Effector CD4-positive, alpha-beta T cell (primary cell): Measurements from ENCODE around the gene TTLL11.
"Not testable (repeated sequence)": the region's sequence is repeated elsewhere in the genome, so short reads cannot be mapped to it uniquely, and the experiment has no call there.

ENCODE experiments used
- DNase-seq: peaks from one replicate; pipeline ENCODE4 v3.0.0-alpha.2; 2020

The TTLL11 gene

GRCh38 chr9:121999556-121999955 lies 93.6 kb downstream of the TTLL11 start:
- DNase-seq, result no peak

DNA sequence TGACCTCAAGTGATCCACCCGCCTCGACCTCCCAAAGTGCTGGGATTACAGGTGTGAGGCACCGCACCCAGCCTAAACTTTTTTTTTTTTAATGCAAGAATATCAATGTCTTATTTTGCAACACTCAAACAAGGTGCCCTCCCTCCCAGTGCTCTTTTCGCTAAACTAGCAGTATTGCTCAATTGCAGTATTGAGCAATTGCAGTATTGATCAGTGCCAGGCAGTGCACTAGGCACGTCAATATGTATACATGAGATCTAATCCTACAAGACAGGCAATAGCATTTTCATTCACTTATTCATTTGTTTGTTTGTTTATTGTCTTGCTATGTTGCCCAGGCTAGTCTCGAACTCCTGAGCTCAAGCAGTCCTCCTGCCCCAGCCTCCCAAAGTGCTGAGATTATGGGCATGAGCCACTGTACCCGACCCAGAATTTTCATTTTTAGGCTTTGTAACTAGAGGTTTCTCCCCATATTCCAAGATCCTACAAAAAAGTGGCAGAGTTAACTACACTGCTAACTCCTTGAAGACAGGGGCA lies 94.5 kb downstream of the TTLL11 start:
- DNase-seq, result no peak

DNA sequence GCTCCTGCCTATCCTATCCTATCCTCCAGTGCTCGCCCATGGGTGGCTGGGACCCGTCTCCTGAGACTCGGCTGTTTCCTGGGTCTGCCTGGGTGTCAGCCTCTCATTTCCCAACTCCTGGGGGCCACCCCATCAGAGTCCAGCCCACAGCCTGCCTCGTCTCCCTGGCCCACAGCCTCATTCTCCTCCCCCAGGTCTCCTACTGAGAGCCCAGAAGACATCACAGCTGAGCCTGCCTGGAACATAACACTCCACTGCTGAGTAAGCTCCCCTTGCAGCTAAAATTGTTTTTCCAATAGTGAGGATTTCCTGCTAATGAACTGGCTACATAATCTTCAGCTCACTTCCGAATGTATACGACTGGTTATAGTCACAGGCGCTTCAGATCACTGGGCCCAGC lies 95.3 kb downstream of the TTLL11 start:
- no peak for DNase-seq

DNA sequence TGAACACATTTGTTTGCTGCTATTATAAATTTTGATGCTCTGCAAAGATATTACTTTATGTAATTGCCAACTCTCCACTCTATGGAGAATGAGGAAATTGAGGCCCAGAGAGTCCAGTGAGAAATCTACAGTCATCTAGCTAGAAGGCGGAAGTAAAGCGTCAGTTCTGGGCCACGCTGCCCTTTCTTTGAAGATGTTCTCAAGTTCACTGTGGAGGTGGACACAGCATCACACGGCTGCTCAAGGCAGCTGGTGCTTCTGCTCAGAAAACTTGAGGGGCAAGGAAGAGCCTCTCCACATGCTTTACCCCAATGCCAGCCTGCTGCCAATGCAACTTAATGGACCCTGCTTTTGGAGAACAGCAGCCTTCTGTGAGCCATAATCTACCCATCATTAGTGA lies 96.3 kb downstream of the TTLL11 start:
- DNase-seq, result no peak

- DNase-seq, result no peak
Observed at GRCh38 chr9:121995997-121996396, 97.1 kb downstream of the TTLL11 start.

GRCh38 chr9:121992571-121993212 lies 100.4 kb downstream of the TTLL11 start:
- DNase-seq, result no peak

DNA sequence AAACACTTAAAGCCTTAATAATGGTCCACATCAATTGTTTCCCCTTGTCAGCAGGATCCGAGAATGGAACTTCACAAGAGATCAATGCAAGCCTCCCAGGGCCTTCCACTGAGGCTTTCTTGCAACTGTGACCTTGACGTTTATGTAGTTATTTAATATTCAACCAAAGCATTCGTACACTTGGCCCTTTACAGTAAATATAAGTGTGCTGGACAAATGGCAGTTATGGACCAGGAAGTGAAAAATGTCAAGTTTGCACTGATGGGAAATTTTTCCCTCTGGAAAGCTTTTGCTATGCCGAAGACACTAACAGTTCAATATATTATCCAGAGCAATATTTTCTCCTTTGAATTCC lies 101.8 kb downstream of the TTLL11 start:
- no peak for DNase-seq

DNA sequence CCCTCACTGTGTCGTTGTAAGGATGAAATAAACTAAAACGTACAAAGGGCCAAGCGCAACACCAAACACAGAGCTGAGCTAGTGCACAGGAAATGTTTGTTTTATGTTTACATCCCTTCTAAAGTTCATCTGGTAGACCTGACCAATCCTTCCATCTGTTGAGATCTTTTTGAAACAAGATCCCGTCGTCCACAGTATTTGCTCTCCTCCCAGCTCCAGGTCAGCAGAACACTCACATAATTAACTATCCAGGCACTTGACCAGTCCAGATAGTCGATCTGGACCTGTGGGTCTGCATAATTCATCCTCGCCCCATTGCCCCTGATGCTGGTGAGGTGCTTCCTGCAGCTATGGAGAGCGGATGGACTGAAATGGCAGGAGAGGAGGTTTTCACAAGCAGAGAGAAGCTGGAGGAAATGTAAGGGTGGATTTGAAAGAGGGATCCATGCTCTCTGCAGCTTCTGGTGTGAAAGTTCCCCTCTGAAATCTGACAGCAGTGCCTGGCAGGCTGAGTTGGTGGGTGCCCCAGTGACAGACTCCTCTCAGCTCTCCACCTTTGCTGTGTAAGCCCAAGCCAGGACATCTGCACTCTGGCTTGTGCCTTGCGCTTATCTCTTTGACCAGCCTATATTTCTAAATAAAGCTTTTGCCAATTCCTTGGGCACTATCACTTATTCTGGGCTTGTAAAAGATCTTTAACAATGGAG lies 102.4 kb downstream of the TTLL11 start:
- no peak for DNase-seq

- no peak for DNase-seq
Observed at GRCh38 chr9:121989010-121989409, 104.1 kb downstream of the TTLL11 start.

GRCh38 chr9:121987314-121987713 lies 105.8 kb downstream of the TTLL11 start:
- no peak for DNase-seq

DNA sequence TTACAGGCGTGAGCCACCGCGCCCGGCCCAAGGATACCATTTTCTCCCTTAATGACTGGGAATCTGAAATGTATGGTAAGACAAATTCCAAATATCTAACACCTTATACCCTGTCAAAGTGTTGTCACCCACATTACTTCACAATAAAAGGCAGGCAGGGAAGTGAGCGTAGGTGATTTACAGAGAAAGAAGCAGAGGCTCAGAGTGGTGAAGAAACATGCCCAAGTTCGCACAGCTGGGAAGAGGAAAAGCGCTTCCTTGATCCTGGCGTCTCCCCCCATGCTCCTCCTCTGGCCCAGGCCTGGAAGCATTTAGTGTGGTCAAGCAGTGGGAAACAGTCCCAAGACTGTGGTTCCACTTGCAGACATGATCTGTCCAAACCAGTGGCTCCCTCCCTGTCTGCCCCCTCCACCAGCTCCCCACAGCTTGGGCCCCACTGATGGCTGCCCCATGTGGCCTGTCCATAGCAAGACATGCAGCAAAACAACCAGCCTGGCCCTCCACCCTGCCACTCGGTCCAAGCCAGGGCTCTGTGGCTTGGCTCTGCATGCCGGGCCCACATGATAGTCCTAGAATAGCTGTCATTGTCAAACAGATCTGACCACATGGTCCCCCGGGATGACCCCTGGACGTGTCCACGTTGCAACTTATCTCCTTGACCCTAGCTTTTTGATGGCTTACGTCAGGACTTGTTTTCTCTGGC lies 107.2 kb downstream of the TTLL11 start:
- no peak for DNase-seq

DNA sequence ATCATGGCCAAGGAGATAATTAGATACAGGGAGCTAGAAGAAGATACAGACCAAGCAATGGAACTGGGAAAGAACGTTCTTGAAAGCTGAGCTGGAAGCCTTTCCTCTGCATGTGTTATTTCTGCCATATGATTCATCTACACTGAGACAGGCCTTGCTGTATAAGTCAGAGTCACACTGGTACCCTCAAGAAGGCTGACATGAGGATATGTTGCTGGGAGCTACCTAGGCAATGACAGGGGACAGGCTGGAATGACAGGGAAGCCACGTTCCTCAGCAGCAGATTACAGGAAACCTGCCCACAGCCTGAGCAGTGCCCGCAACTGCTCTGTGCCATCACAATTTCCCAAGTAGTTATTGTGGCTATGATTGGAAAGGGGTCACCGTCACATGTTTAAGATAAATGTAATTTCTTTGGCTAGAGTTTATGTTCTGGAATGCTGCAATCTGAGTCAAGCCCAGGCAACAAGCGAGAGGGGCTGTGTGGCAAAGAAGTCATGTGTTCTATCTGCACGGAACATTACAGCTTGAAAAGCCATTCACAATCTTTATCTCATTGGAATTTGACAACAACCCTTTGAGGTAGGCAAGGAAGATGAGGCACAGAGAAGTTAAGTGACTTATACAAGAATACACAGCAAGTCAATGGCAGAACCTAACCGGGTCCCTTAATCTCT lies 108.2 kb downstream of the TTLL11 start:
- DNase-seq, result no peak

GRCh38 chr9:121983736-121984135 lies 109.4 kb downstream of the TTLL11 start:
- no peak for DNase-seq

DNA sequence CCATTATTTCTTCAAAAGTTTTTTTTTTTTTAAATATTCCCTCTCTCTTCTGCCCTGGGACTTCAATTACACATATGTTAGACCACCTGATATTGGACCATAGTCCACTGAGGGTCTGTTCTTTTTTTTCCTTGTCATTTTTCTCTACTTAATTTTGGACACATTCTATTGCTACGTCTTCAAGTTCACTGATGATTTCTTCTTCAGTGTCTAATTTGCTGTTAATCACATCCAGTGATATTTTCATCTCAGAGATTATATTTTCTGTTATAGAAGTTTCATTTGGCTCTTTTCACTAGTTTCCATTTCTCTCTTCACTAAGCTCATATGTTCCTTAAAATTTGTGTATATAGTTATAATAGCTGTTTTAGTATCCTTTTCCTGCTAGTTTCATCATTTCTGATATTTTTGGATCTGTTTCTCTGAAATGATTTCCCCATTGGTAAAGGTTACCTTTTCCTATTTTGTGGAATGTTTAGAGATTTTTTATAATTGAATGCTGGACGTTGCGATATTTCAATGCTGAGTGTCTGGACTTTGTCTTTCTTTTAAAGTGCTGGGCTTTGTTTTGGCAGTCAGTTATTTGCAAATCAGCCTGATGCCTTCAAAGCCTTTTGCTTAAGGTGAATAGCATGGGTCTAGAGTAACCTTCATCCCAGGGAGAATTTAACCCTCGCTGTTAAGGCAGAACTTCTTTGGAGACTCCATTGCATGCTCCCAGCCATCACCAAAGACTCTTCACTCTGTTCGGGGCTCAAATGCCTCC lies 111.8 kb downstream of the TTLL11 start:
- no peak for DNase-seq

GRCh38 chr9:121980665-121981064 lies 112.4 kb downstream of the TTLL11 start:
- DNase-seq, result not testable (repeated sequence)

DNA sequence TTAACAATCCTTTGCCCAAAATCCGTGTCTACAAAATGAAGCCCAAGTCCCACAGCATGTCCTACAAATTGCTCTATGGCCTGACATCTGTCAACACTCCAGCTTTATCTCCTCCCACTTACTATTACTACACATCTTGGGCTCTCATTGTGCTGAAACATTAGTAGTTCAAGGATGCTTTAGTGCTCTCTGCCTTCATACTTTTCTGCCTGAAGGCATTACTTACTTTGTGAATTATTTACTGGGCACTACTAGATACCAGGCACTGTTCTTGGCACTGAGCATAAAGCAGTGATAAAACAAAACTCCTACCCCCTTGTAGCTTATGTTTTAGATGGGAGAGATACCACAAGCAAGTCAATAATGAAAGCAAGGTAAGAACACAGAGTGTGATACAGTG lies 113.4 kb downstream of the TTLL11 start:
- no peak for DNase-seq

DNA sequence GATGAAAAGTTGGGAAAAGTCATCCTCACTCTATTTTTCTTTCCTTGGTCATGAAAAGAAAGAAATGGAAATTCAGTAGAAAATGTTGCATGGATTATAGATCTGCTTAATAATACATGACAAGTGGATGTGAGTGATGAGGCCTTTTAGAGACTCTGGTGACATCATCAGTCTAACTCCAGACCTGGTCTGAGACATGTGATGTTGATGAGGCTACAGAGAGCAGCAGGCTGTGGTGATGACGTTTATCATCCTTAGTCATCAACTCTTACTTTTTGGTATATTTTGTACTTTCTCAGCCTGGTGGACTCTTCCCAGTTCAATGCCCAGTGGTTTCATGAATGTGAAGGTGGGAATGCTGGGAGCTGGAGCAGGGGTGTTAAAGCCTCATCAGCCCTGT lies 116.4 kb downstream of the TTLL11 start:
- DNase-seq, result no peak

DNA sequence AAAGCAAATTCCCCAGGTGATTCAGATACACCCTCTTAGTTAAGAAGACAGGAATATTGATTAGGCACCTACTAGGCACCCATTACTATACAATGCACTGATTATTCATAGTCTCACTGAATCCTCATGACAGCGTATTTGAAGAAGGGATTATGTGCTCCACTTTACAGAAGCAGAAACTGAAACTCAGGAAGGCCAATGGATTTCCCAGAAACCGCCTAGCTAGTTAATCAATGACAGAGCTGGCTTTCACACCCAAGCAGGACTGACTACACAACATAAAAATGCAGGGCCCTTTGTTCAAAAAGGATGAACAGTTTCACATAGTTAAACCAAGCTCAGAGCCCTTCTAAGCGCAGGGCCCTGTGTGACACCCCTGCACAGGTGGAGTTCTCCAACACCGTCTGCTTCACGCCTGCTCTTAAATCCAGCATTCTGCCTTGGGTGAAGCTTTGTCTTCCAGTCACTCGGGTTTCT lies 117.3 kb downstream of the TTLL11 start:
- DNase-seq, result no peak

GRCh38 chr9:121974421-121974820 lies 118.7 kb downstream of the TTLL11 start:
- no peak for DNase-seq

DNA sequence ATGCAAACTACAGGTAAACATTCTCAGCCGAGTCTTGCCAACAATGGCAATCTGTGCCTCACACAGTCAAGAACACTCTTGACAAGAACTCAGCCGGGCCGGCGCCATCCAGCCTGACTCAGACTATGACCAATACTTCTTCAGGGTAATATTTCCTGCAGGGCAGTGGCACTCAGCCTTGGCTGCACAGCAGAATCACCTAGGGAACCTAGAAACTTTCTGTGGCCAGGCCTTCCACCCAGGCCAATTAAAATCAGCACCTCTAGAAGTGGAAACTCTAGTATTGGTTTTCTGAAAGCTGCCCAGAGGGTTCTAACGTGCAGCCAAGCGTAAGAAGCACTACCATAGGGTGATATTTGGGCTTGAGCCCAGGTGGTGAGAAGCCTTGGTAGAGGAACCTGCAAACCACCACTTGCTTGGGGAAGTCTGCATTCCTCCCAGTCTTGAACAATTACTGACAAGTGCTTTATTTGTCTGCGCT lies 120.6 kb downstream of the TTLL11 start:
- DNase-seq, result no peak

GRCh38 chr9:121968056-121968455 lies 125.1 kb downstream of the TTLL11 start:
- no peak for DNase-seq

- no peak for DNase-seq
Observed at GRCh38 chr9:121966706-121967105, 126.4 kb downstream of the TTLL11 start.
